ENCODE results near the gene GDPD5.

Gene GDPD5

GRCh38 chr11:75478783-75479596 lies 46.8 kb downstream of the GDPD5 start:
- H3K79me1 ChIP-seq (replicated peaks; ENCODE audit: low read length, poor library complexity, severe bottlenecking) = no peaks in the 10 kb centered on the region

GRCh38 chr11:75477614-75477935 lies 48.2 kb downstream of the GDPD5 start:
- H2BK5ac ChIP-seq (ENCODE audit: low read depth, low read length, poor library complexity, severe bottlenecking) = no peak overlapping the region
- H3K4me1 ChIP-seq (ENCODE audit: control insufficient read depth, insufficient read depth, low read depth, low read length) = peaks cover 13% of the 10 kb centered on the region
- no peaks in the 10 kb centered on the region for H3K36me3 ChIP-seq (ENCODE audit: control insufficient read depth in 1 of 2, insufficient read depth in 2 of 2, low read depth in 1 of 2, low read length in 2 of 2)
- H2BK15ac ChIP-seq (ENCODE audit: low read depth, poor library complexity, severe bottlenecking) = no peak overlapping the region
- no peak for DNase-seq
- H3K18ac ChIP-seq (ENCODE audit: low read depth in 1 of 2, low read length in 2 of 2) = no peak overlapping the region
- WGBS = 89% methylated on average over 12 of the region's 12 CpGs
- H3K9ac ChIP-seq (ENCODE audit: low read length) = no peak overlapping the region
- no peak overlapping the region for H2AFZ ChIP-seq (ENCODE audit: low read depth, low read length)
- peak overlapping the region; percentile 57 for H4K91ac ChIP-seq (ENCODE audit: low read length)
- H3K27ac ChIP-seq (ENCODE audit: low read length, poor library complexity, severe bottlenecking) = no peak overlapping the region
- H3K27me3 ChIP-seq (ENCODE audit: control insufficient read depth in 1 of 2, insufficient read depth in 1 of 2, low read length in 2 of 2) = peaks cover 0 to 1% of the 10 kb centered on the region in 2 experiments
- H2BK120ac ChIP-seq (ENCODE audit: low read depth, low read length) = no peak overlapping the region
- peak overlapping the region in 1 of 2 experiments; percentile 13 for H3K4ac ChIP-seq (ENCODE audit: low read depth in 1 of 2, low read length in 2 of 2)
- H3K4me2 ChIP-seq (ENCODE audit: low read length, poor library complexity, severe bottlenecking) = no peak overlapping the region
- no peaks in the 10 kb centered on the region for H3K9me3 ChIP-seq (ENCODE audit: control insufficient read depth, low read length)
- no peak overlapping the region for H3K23ac ChIP-seq (ENCODE audit: low read length in 2 of 2)
- no peak overlapping the region for H3K14ac ChIP-seq (ENCODE audit: low read length in 2 of 2)
- H3K4me3 ChIP-seq (ENCODE audit: insufficient read depth in 1 of 2, low read depth in 1 of 2, low read length in 2 of 2) = no peak overlapping the region
- no peak overlapping the region for H4K8ac ChIP-seq (ENCODE audit: low read length)
- H2AK5ac ChIP-seq (ENCODE audit: low read length, severe bottlenecking) = no peak overlapping the region
- H3K79me1 ChIP-seq (replicated peaks; ENCODE audit: low read length, poor library complexity, severe bottlenecking) = no peaks in the 10 kb centered on the region
- H2BK12ac ChIP-seq (ENCODE audit: low read length in 2 of 2) = peak overlapping the region in 1 of 2 experiments; percentile 27

More at GRCh38 chr11:75478783-75479596, 46.8 kb downstream of the GDPD5 start:
- Histone ChIP-seq H3K27ac (ENCODE audit: low read length, poor library complexity, severe bottlenecking) (no peak overlapping the region), H3K9me3 (ENCODE audit: control insufficient read depth, low read length) (no peaks in the 10 kb centered on the region), H3K36me3 (ENCODE audit: control insufficient read depth in 1 of 2, insufficient read depth in 2 of 2, low read depth in 1 of 2, low read length in 2 of 2) (no peaks in the 10 kb centered on the region), H2AFZ (ENCODE audit: low read depth, low read length) (no peak overlapping the region), H4K8ac (ENCODE audit: low read length) (no peak overlapping the region), H3K27me3 (ENCODE audit: control insufficient read depth in 1 of 2, insufficient read depth in 1 of 2, low read length in 2 of 2) (peaks cover 0 to 4% of the 10 kb centered on the region in 2 experiments), H2BK15ac (ENCODE audit: low read depth, poor library complexity, severe bottlenecking) (no peak overlapping the region), H2BK12ac (ENCODE audit: low read length in 2 of 2) (no peak overlapping the region), H3K4me1 (ENCODE audit: control insufficient read depth, insufficient read depth, low read depth, low read length) (peaks cover 13% of the 10 kb centered on the region), H3K4me3 (ENCODE audit: insufficient read depth in 1 of 2, low read depth in 1 of 2, low read length in 2 of 2) (no peak overlapping the region), H2AK5ac (ENCODE audit: low read length, severe bottlenecking) (no peak overlapping the region), H3K4me2 (ENCODE audit: low read length, poor library complexity, severe bottlenecking) (no peak overlapping the region), H2BK5ac (ENCODE audit: low read depth, low read length, poor library complexity, severe bottlenecking) (no peak overlapping the region), H4K91ac (ENCODE audit: low read length) (no peak overlapping the region), H3K23ac (ENCODE audit: low read length in 2 of 2) (no peak overlapping the region), H2BK120ac (ENCODE audit: low read depth, low read length) (no peak overlapping the region), H3K14ac (ENCODE audit: low read length in 2 of 2) (no peak overlapping the region), H3K4ac (ENCODE audit: low read depth in 1 of 2, low read length in 2 of 2) (no peak overlapping the region), H3K18ac (ENCODE audit: low read depth in 1 of 2, low read length in 2 of 2) (no peak overlapping the region), H3K9ac (ENCODE audit: low read length) (no peak overlapping the region)
- WGBS = 80% methylated on average over 5 of the region's 5 CpGs
- no peak for DNase-seq

- Histone ChIP-seq H2AK5ac (ENCODE audit: low read length, severe bottlenecking) (no peak overlapping the region), H2BK12ac (ENCODE audit: low read length in 2 of 2) (peak overlapping the region in 1 of 2 experiments; percentile 27)
- 67% methylated on average over 7 of the region's 10 CpGs for WGBS
Observed at GRCh38 chr11:75476739-75477613, 48.8 kb downstream of the GDPD5 start.

More at GRCh38 chr11:75476739-75477613, 48.8 kb downstream of the GDPD5 start:
- H3K9me3 ChIP-seq (ENCODE audit: control insufficient read depth, low read length) = no peaks in the 10 kb centered on the region
- no peak overlapping the region for H3K23ac ChIP-seq (ENCODE audit: low read length in 2 of 2)
- H3K14ac ChIP-seq (ENCODE audit: low read length in 2 of 2) = no peak overlapping the region
- H3K4me1 ChIP-seq (ENCODE audit: control insufficient read depth, insufficient read depth, low read depth, low read length) = peaks cover 15% of the 10 kb centered on the region
- H3K4me3 ChIP-seq (ENCODE audit: insufficient read depth in 1 of 2, low read depth in 1 of 2, low read length in 2 of 2) = no peak overlapping the region
- no peaks in the 10 kb centered on the region for H3K79me1 ChIP-seq (replicated peaks; ENCODE audit: low read length, poor library complexity, severe bottlenecking)
- H2AFZ ChIP-seq (ENCODE audit: low read depth, low read length) = no peak overlapping the region
- H4K91ac ChIP-seq (ENCODE audit: low read length) = peak overlapping the region; percentile 57
- H3K4me2 ChIP-seq (ENCODE audit: low read length, poor library complexity, severe bottlenecking) = no peak overlapping the region
- no peak overlapping the region for H3K9ac ChIP-seq (ENCODE audit: low read length)
- H2BK5ac ChIP-seq (ENCODE audit: low read depth, low read length, poor library complexity, severe bottlenecking) = no peak overlapping the region
- no peak overlapping the region for H3K27ac ChIP-seq (ENCODE audit: low read length, poor library complexity, severe bottlenecking)
- no peak overlapping the region for H2BK15ac ChIP-seq (ENCODE audit: low read depth, poor library complexity, severe bottlenecking)
- no peaks in the 10 kb centered on the region for H3K27me3 ChIP-seq (ENCODE audit: control insufficient read depth in 1 of 2, insufficient read depth in 1 of 2, low read length in 2 of 2)
- no peak for DNase-seq
- H3K18ac ChIP-seq (ENCODE audit: low read depth in 1 of 2, low read length in 2 of 2) = peak overlapping the region in 1 of 2 experiments; percentile 35
- H2BK120ac ChIP-seq (ENCODE audit: low read depth, low read length) = no peak overlapping the region
- H4K8ac ChIP-seq (ENCODE audit: low read length) = peak overlapping the region; percentile 4
- H3K4ac ChIP-seq (ENCODE audit: low read depth in 1 of 2, low read length in 2 of 2) = no peak overlapping the region
- H3K36me3 ChIP-seq (ENCODE audit: control insufficient read depth in 1 of 2, insufficient read depth in 2 of 2, low read depth in 1 of 2, low read length in 2 of 2) = no peaks in the 10 kb centered on the region
